GM12878 (cell line): ENCODE data around the gene DYNC1H1. TPM values are rescaled to one million over a fixed set of nuclear protein-coding genes. Genes with fewer than 3 reads are reported as not detected.

Experiments used
- ATAC-seq: fragments of 200-7000 bp; cut with Tn5 transposase; 3 replicates; pipeline ENCODE4 v1.9.1; 2020; ENCODE audit warnings: mild to moderate bottlenecking, moderate library complexity
- BruUV-seq: library from RNA; stranded (reverse); fragments of 400-500 nt; replicated peaks from 2 replicates; lab custom pipeline; 2021; lab: Mats Ljungman, UMichigan
- CTCF ChIA-PET: fragments of 300-600 bp; sonication (Branson Sonifier 250); formaldehyde crosslinking; extraction: SDS; loops from one replicate; lab custom pipeline; 2021; ENCODE audit warnings: inconsistent platforms; lab: Yijun Ruan, JAX
- POLR2A ChIA-PET: fragments of 350-600 bp; formaldehyde crosslinking; extraction: SDS; loops from one replicate; lab custom pipeline; 2021; ENCODE audit warnings: inconsistent platforms; lab: Charles Lee
- RAD21 ChIA-PET: fragments of 300-600 bp; sonication (Branson Sonifier 250); formaldehyde crosslinking; loops from one replicate; lab custom pipeline; 2023; ENCODE audit warnings: antibody characterized with exemption; ENCODE audit not compliant: unreplicated experiment; lab: Charles Lee
- SMC1A ChIA-PET: fragments of 300-600 bp; sonication (Branson Sonifier 250); formaldehyde crosslinking; loops from one replicate; lab custom pipeline; 2023; ENCODE audit not compliant: unreplicated experiment, uncharacterized antibody; lab: Charles Lee
- DNase-seq: peaks from one replicate; pipeline ENCODE4 v3.0.0-alpha.2; 2011; ENCODE audit warnings: low read depth, low spot score
- FAIRE-seq: peaks from 3 replicates; lab custom pipeline; 2011; peaks lifted over from hg19 to GRCh38; lab: Jason Lieb, UNC
- H2AFZ ChIP-seq: 2 replicates; pipeline ENCODE4 v1.6.0; 2011; ENCODE audit warnings: low read depth, low read length, control low read depth; ENCODE audit not compliant: control insufficient read depth
- H3K27ac ChIP-seq: 2 replicates; pipeline ENCODE4 v1.5.1; 2011; ENCODE audit warnings: control low read depth; ENCODE audit not compliant: control insufficient read depth, insufficient read depth
- H3K27me3 ChIP-seq, 2 experiments: replicated peaks in 1 of 2; 2 replicates each; pipeline versions ENCODE4 v1.6.0 to v1.6.1; 2011; ENCODE audit warnings: low read length in 1 of 2; ENCODE audit not compliant: control insufficient read depth in 2 of 2, insufficient read depth in 2 of 2
- H3K36me3 ChIP-seq, 2 experiments: 2 replicates each; pipeline ENCODE4 v1.5.1; 2011; ENCODE audit warnings: low read length in 1 of 2; ENCODE audit not compliant: control insufficient read depth in 2 of 2, insufficient read depth in 2 of 2
- H3K4me1 ChIP-seq: 2 replicates; pipeline ENCODE4 v1.6.1; 2011; ENCODE audit warnings: mild to moderate bottlenecking, low read length, moderate library complexity, mixed read lengths; ENCODE audit not compliant: control insufficient read depth, insufficient read depth
- H3K4me2 ChIP-seq: 2 replicates; pipeline ENCODE4 v1.6.0; 2011; ENCODE audit warnings: control low read depth; ENCODE audit not compliant: control insufficient read depth, insufficient read depth
- H3K4me3 ChIP-seq: fragments of 200-600 bp; sonication (generic); 2 replicates; pipeline ENCODE4 v1.5.1; 2016
- H3K79me2 ChIP-seq: 2 replicates; pipeline ENCODE4 v1.6.0; 2011; ENCODE audit warnings: low read length; ENCODE audit not compliant: control insufficient read depth, insufficient read depth
- H3K9ac ChIP-seq: 2 replicates; pipeline ENCODE4 v1.8.0; 2011; ENCODE audit warnings: low read length, control low read depth, mixed read lengths; ENCODE audit not compliant: control insufficient read depth, insufficient read depth
- H3K9me3 ChIP-seq: replicated peaks from 3 replicates; pipeline ENCODE4 v1.5.1; 2011; ENCODE audit warnings: mild to moderate bottlenecking, low read length; ENCODE audit not compliant: control insufficient read depth, insufficient read depth
- H4K20me1 ChIP-seq: 2 replicates; pipeline ENCODE4 v1.6.0; 2011; ENCODE audit not compliant: control insufficient read depth, insufficient read depth
- BCL3 ChIP-seq: IDR thresholded peaks from 2 replicates; pipeline ENCODE4 v1.6.1; 2011; ENCODE audit warnings: borderline replicate concordance, low read depth, mild to moderate bottlenecking, moderate library complexity, low read length; ENCODE audit not compliant: insufficient read depth, poor library complexity, severe bottlenecking
- BHLHE40 ChIP-seq, 2 experiments: fragments of 450-650 bp in 1 of 2; IDR thresholded peaks; 2 replicates each; pipeline ENCODE4 v1.6.1; 2011 to 2017; ENCODE audit warnings: low read depth in 2 of 2, borderline replicate concordance in 1 of 2, improper control_type of control experiment in 1 of 2, low read length in 1 of 2, mild to moderate bottlenecking in 1 of 2
- JUND ChIP-seq: IDR thresholded peaks from 2 replicates; pipeline ENCODE4 v1.6.1; 2012; ENCODE audit warnings: low read depth, mild to moderate bottlenecking, low read length, improper control_type of control experiment, moderate library complexity
- KAT2A ChIP-seq: conservative IDR thresholded peaks from 2 replicates; pipeline ENCODE4 v1.6.1; 2011; ENCODE audit warnings: low read depth, low read length; ENCODE audit not compliant: control insufficient read depth
- MEF2B ChIP-seq: fragments of 450-650 bp; IDR thresholded peaks from 2 replicates; pipeline ENCODE4 v1.6.1; 2018; ENCODE audit warnings: mild to moderate bottlenecking, moderate library complexity; ENCODE audit not compliant: partially characterized antibody, poor library complexity, severe bottlenecking
- MLLT1 ChIP-seq: fragments of 450-650 bp; IDR thresholded peaks from 2 replicates; pipeline ENCODE4 v1.6.1; 2016; ENCODE audit warnings: mild to moderate bottlenecking
- NFYA ChIP-seq: IDR thresholded peaks from 2 replicates; pipeline ENCODE4 v1.6.1; 2011; ENCODE audit warnings: low read depth, mild to moderate bottlenecking, low read length, improper control_type of control experiment, borderline replicate concordance
- PBX3 ChIP-seq: IDR thresholded peaks from 2 replicates; pipeline ENCODE4 v1.6.1; 2011; ENCODE audit warnings: mild to moderate bottlenecking, low read depth, low read length, moderate library complexity; ENCODE audit not compliant: insufficient replicate concordance
- RB1 ChIP-seq: fragments of 450-650 bp; formaldehyde crosslinking; IDR thresholded peaks from 2 replicates; pipeline ENCODE4 v1.6.1; 2017; ENCODE audit warnings: mild to moderate bottlenecking, borderline replicate concordance
- RELB ChIP-seq: fragments of 450-650 bp; IDR thresholded peaks from 2 replicates; pipeline ENCODE4 v1.6.1; 2017; ENCODE audit warnings: low read depth, mild to moderate bottlenecking, moderate library complexity
- SKIL ChIP-seq: fragments of 450-650 bp; IDR thresholded peaks from 2 replicates; pipeline ENCODE4 v1.6.1; 2017; ENCODE audit warnings: mild to moderate bottlenecking, low read depth, inconsistent platforms; ENCODE audit not compliant: poor library complexity, severe bottlenecking
- ZNF384 ChIP-seq: IDR thresholded peaks from 2 replicates; pipeline ENCODE4 v1.6.1; 2012; ENCODE audit warnings: low read depth, mild to moderate bottlenecking, low read length, improper control_type of control experiment, borderline replicate concordance
- WGBS: methylation state at CpG from one replicate; pipeline ENCODE4 v1.1.6; 2016; ENCODE audit warnings: low lambda C conversion rate; ENCODE audit not compliant: insufficient replicate concordance, insufficient coverage; ENCODE audit errors: missing lambda C conversion rate; 5-methylcytosine and 5-hydroxymethylcytosine counted together
- in situ Hi-C: fragments of 300-500 bp; cut with MboI; formaldehyde crosslinking; loops from 9 replicates; pipeline ENCODE4 v1.14.3; 2018; ENCODE audit warnings: mixed read lengths
- intact Hi-C: fragments of 100-400 bp; cut with micrococcal nuclease; formaldehyde crosslinking; loops from one replicate; pipeline ENCODE4 v1.14.2; 2022; ENCODE audit not compliant: unreplicated experiment
- polyA plus RNA-seq, 11 experiments: library from polyadenylated mRNA; depleted of rRNA in 4 of 11; unstranded in 6 of 11; stranded (reverse) in 5 of 11; fragments of >200 nt; fragmentation: Nextera tagmentation in 4 of 11; fragmentation: Illumina TruSeq in 1 of 11; extraction: Ambion mirVana in 4 of 11; extraction: Trizol in 1 of 11; gene quantifications; 1 replicate in 1 of 11; 2 replicates in 10 of 11; pipeline versions ENCODE4 v1.2.1 to v1.2.3, GENCODE V29; 2011 to 2016; ENCODE audit warnings: inconsistent platforms in 2 of 11, missing spikeins in 2 of 11, low read depth in 1 of 11
- total RNA-seq, 4 experiments: library from RNA; depleted of rRNA in 3 of 4; stranded (reverse); fragments of >200 nt in 3 of 4; fragmentation: Illumina TruSeq in 1 of 4; extraction: Trizol in 1 of 4; gene quantifications; 2 replicates each; pipeline versions ENCODE4 v1.2.1 to v1.2.3, GENCODE V29; 2013 to 2021

The DYNC1H1 gene
- total and polyA plus RNA-seq, 10 of the 15 experiments (the other 5 are each of a cell fraction or from before 2014, with no cell fraction given): 38.4 to 291 (median 111) TPM

GRCh38 chr14:101925152-101925551 lies 39.2 kb upstream of the DYNC1H1 start:
- Histone ChIP-seq H3K36me3 (peaks cover 2 to 8% of the 10 kb centered on the region in 2 experiments; a peak in 2 of 4 replicates), H2AFZ (no peak overlapping the region), H3K27ac (no peak overlapping the region), H3K4me3 (no peak overlapping the region), H3K4me1 (no peaks in the 10 kb centered on the region), H3K79me2 (no peaks in the 10 kb centered on the region), H3K9me3 (no peaks in the 10 kb centered on the region), H4K20me1 (no peaks in the 10 kb centered on the region), H3K9ac (no peak overlapping the region), H3K27me3 (no peaks in the 10 kb centered on the region), H3K4me2 (no peak overlapping the region)
- RAD21 ChIA-PET: no interaction called here
- WGBS: 98% methylated on average over 33 of the region's 33 CpGs
- DNase-seq (no peak), FAIRE-seq (no peak), ATAC-seq (no peak)
- POLR2A ChIA-PET: no interaction called here
- SMC1A ChIA-PET: no interaction called here
- no peak for TF ChIP-seq MLLT1
- TF ChIP-seq KAT2A: no peak
- no peak for TF ChIP-seq PBX3
- no peak for TF ChIP-seq RB1
- TF ChIP-seq BHLHE40 (IDR thresholded peaks at IDR 0.05; ENCODE audit: borderline replicate concordance in 1 of 2, low read depth in 2 of 2, low read length in 1 of 2): no peak
- TF ChIP-seq ZNF384: no peak
- no peak for TF ChIP-seq MEF2B
- no peak for TF ChIP-seq JUND
- no peak for TF ChIP-seq BCL3
- no peak for TF ChIP-seq RELB
- no peak for TF ChIP-seq SKIL
- no peak for TF ChIP-seq NFYA
- CTCF ChIA-PET: interaction anchor here (1.2 kb wide), 1 partner anchor 64 kb away, joined by 3 read pairs; no protein-coding TSS in a partner anchor
- in situ Hi-C loops: no loop called here
- no TSS peak for BruUV-seq
- intact Hi-C loops: no loop called here
